GM21526 (cell line): Measurements from ENCODE around the gene ZBTB9.

Source experiments
- ATAC-seq: cut with Tn5 transposase; IDR thresholded peaks from one replicate; pipeline ENCODE4 v1.9.1; 2021; ENCODE audit warnings: moderate library complexity; ENCODE audit not compliant: unreplicated experiment, low FRiP score

Gene ZBTB9

GRCh38 chr6:33417903-33418689 lies 36.3 kb upstream of the ZBTB9 start, which contains the start of gene CUTA:
TSS of gene CUTA (minus strand) at chr6:33418107. CDS start at chr6:33418000, 107 bp downstream.
- peak; percentile 71 for ATAC-seq

GRCh38 chr6:33418690-33419291 lies 35.6 kb upstream of the ZBTB9 start:
- no peak for ATAC-seq

- no peak for ATAC-seq
These were observed 34.5 kb upstream of the ZBTB9 start, which contains the start of gene SYNGAP1 for GRCh38 chr6:33419580-33420490. TSS of gene SYNGAP1 (plus strand) at chr6:33420065. CDS start at chr6:33420265, 200 bp downstream.

DNA sequence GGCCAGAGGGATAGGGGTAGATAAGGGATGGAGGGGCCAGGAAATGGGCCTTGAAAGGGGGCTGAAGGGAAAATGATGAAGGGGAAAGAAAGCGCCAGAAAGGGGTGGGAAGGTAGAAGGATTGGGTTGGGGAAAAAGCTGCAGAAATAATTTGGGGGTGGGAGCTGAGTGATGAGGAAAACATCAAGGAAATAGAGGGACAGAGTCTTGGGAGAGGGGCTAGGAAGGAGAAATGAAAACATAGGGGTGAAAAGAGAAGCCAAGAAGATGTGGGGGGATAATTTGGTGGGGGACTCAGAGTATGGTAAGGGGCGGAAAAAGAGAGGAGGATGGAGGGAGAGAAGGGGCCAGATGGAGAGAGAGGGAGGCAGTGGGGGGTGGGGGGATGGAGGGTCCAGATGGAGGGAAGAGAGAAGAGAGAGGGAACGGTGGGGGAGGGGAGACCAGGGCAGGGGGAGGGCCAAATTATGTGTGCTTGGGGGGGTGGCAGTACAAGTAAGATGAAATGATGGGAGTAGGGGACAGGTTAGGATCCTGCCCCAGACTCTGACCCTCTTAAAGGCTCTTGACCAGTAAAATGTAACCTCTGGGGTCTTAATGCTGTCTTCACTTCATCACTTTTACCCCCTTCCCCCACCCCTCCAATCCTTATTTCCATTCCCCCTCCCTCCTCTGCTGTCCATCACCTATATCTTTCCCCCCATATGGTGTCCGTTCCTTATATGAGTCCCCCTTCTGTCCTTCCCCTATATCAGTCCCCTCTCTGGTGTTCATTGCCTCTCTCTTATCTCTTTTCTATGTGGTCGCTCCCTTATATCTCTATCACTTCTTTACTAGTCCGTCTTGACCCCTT lies 33.7 kb upstream of the ZBTB9 start:
- no peak for ATAC-seq

- ATAC-seq, result no peak
These were observed 33.1 kb upstream of the ZBTB9 start for GRCh38 chr6:33421344-33421643.

- ATAC-seq, result no peak
These were observed 30.6 kb upstream of the ZBTB9 start for GRCh38 chr6:33423777-33424176.

DNA sequence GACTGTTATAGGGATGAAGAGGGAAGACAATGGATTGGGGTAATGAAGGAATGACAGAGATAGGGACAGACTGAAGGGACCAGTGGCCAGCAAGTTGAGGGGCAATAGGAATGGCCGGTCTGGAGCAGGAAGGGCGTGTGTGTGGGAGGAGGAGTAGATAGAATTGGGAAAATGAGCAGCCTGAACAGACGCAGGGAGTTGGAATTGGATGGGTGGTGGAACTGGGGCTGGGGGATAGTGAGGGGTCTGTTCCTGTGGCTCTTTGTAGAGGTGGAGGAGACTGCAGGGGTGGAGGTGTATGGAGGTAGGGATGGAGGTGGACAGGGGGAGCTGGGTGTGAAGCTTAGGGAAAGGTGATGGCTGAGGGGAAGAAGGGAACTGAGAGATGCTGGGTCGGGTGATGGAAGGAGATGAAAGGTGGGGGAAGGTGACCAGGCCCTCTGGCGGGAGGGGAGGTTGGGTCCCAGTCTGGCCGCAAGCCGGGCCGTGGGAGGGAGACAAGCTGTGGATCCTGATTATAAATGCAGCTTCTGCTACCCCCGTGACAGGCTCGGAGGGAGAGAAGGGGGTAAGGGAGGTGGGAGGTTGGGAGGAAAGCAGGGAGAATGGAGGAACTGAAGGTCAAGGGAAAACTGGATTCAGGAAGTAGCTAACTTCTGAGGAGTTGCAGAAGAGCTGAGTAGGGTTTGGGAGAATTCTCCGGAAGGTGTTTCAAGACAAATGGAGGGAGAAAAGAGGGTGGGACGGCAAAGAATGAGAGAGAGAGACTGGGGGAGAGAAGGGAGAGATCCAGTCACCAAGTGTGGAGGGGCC lies 29.3 kb upstream of the ZBTB9 start:
- ATAC-seq, result no peak

DNA sequence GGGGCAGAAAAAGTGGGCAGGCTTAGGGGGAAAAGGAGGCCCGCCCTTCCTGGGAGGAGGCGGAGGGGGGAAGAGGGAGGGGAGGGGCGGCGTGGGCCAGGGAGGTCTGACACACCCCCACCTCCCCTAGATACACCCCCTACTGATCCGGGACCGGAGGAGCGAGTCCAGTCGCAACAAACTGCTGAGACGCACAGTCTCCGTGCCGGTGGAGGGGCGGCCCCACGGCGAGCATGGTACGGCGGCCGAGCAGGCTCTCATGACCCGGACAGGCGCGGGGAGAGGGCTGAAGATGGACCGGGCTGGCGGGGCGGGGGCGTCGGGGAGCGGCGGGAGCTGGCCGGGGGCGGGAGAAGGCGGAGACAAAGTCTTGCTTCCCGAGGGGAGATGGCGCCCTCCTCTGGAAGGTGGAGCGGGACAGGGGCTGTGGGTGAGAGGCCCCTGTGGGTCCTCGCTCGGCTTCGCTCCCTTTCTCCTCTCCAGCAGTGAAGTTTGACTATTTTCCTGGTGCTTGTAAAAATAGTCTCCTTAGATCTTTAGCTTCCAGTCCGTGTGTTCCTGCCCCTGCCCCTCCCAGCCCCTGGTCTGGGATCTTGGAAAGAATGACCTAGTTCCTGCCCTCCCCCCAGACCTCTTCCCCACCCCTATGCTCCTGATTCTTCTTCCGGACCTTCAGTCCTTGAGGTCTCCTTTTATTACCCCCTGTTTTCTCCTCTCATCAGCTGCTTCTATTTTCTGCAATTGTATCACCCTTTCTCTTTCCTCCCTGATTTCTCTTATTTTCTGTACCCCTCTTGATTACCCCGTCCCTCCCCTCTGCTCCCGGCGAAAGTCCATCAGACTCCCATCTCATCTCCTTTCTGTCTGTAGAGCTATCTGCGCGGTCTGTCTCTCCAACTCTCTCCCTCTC lies 28.5 kb upstream of the ZBTB9 start:
- ATAC-seq, result no peak

GRCh38 chr6:33426590-33427511 lies 27.5 kb upstream of the ZBTB9 start:
- no peak for ATAC-seq

DNA sequence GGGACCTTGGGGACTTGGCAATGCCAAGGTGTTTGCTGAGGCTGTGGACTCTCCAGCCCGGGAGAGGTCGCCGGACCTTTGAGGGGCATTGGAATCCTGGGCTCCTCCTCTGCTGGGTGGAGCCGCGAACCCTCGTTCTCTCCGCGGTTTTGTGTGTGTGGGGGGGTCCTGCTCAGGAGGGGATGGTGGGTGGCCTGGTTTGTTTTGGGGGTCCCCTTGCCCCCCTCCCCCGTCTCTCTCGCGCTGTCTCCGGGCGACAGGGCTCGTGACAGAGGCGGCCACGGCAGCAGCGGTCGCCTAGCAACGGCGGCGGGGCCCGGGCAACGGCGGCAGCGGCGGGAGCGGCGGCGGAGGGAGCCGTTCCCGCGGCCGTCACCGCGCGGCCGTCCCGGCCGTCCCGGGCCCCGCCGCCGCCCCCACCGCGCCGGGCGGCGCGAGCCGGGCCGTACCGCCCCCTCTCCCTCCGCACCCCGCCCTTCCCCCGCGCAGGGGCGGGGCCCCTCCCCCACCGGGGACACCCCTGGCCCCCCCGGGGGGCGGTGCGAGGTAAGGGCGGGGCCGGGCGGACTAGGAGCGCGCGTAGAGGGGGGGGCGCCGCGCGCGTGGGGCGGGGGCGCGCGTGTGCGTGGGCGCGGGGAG lies 26.7 kb upstream of the ZBTB9 start:
- ATAC-seq, result no peak

DNA sequence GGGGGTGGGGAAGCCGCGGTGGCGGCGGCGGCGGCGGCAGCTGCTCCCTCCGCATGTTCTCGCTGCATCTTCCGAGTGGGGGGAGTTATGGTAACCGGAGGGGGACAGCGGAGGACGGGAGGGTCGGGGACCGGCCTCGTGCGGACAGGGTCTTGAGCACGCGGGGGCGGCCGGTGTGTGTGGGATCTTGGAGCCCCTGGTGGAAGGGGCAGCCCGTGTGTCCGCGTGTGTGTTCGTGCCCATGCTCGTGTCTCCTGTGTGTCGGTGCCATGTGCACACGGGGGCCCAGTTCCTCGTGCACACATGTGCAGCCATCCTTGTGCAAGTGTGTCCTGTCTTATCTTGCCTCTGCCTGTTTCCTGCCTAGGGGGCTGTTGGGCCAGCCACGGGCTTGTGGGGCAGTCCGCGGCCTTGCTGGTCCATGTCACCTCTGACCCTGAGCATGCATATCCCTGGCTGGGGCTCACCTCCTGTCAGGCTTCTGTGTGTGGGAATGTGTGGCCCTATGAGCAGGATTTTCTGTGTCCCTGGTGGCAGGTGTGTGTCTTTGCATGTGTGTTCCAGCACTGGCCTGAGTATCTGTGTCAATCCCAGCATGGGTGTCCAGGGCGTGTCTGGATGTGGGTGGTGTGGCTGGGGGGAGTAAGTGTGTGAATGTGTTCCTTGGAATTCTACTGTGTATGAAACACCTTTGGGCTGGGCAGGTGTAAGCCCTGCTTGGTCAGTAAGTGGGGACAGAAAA lies 26.0 kb upstream of the ZBTB9 start:
- ATAC-seq, result no peak

GRCh38 chr6:33428966-33429749 lies 25.2 kb upstream of the ZBTB9 start:
- no peak for ATAC-seq

- ATAC-seq, result no peak
These were observed 24.7 kb upstream of the ZBTB9 start for GRCh38 chr6:33429750-33430052.

GRCh38 chr6:33430334-33430733 lies 24.0 kb upstream of the ZBTB9 start:
- no peak for ATAC-seq

DNA sequence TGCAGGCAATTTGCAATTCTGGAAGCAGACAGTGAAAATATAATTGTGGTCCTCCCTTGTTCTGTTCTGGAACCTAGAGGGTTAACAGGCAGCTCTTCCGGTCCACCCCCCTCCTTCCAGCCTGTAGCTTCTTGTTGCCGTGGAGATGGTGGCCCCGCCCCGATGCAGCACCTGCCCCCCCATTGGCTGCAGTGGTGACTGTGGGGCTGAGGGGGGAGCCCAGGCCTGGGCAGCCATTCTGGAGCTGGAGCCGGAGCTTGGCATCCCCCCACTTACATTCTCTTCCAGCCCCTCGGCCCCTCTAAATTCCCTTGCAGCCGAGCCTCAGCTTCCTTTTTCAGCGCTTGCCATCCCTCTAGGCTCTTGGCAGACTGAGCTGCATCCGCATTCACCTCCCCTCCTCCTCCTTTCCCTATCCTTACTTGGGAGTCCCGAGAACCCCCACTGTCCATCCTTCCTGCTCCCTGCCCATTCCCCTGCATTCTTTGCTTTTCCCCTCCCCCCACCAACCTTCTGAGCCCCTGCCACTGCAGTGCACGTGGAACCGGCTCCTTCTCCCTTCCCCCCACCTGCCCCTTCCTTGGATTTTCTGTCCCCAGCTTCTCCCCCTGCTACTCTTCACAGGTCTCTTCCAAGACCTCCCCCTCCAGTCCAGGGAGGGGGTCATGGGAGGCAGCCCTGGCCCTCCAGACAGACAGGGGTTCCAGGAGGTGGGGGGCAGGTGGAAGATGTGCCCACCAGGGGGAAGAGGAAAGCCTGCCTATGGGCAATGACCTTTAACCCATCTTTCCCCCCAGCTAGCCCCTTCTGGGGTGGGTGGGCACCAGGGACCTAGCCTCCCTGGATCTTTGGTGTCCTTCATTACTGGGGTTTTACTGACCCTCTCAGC lies 23.1 kb upstream of the ZBTB9 start:
- ATAC-seq, result no peak
